DND-41 (cell line): ENCODE data around the gene PHF14.
"Not testable (repeated sequence)": the region's sequence is repeated elsewhere in the genome, so short reads cannot be mapped to it uniquely, and the experiment has no call there.

Experiments
- ATAC-seq: fragments of 200-7000 bp; cut with Tn5 transposase; 3 replicates; pipeline ENCODE4 v1.9.1; 2021; ENCODE audit warnings: low read depth; ENCODE audit not compliant: insufficient read depth
- DNase-seq: peaks from one replicate; pipeline ENCODE4 v3.0.0-alpha.2; 2020
- H2AFZ ChIP-seq: 2 replicates; pipeline ENCODE4 v1.6.0; 2012; ENCODE audit warnings: low read depth, low read length
- H3K27ac ChIP-seq: 2 replicates; pipeline ENCODE4 v1.5.1; 2012; ENCODE audit warnings: low read length, inconsistent platforms
- H3K27me3 ChIP-seq: fragments of 200-600 bp; sonication (generic); 2 replicates; pipeline ENCODE4 v1.6.0; 2012; ENCODE audit warnings: low read length, mild to moderate bottlenecking, inconsistent platforms; ENCODE audit not compliant: insufficient read depth, poor library complexity
- H3K36me3 ChIP-seq: 2 replicates; pipeline ENCODE4 v1.5.1; 2012; ENCODE audit warnings: low read length, inconsistent platforms; ENCODE audit not compliant: insufficient read depth
- H3K4me1 ChIP-seq: 2 replicates; pipeline ENCODE4 v1.5.1; 2012; ENCODE audit warnings: mild to moderate bottlenecking, low read length; ENCODE audit not compliant: insufficient read depth
- H3K4me2 ChIP-seq: 2 replicates; pipeline ENCODE4 v1.6.0; 2012; ENCODE audit warnings: mild to moderate bottlenecking, moderate library complexity, low read length, inconsistent platforms; ENCODE audit not compliant: insufficient read depth
- H3K4me3 ChIP-seq, 2 experiments: fragments of 200-600 bp in 1 of 2; shearing (Covaris generic) in 1 of 2; 2 replicates each; pipeline ENCODE4 v1.5.1; 2012 to 2016; ENCODE audit warnings: inconsistent platforms in 2 of 2, low read length in 2 of 2, mild to moderate bottlenecking in 2 of 2, low read depth in 1 of 2, moderate library complexity in 1 of 2
- H3K79me2 ChIP-seq: 2 replicates; pipeline ENCODE4 v1.6.0; 2012; ENCODE audit warnings: low read length, inconsistent platforms; ENCODE audit not compliant: insufficient read depth
- H3K9ac ChIP-seq: 2 replicates; pipeline ENCODE4 v1.6.0; 2012; ENCODE audit warnings: low read depth, mild to moderate bottlenecking, inconsistent platforms, low read length, moderate library complexity
- H3K9me3 ChIP-seq: 2 replicates; pipeline ENCODE4 v1.5.1; 2012; ENCODE audit warnings: low read length, moderate library complexity, mild to moderate bottlenecking, inconsistent platforms; ENCODE audit not compliant: insufficient read depth, severe bottlenecking
- H4K20me1 ChIP-seq: 2 replicates; pipeline ENCODE4 v1.6.0; 2012; ENCODE audit warnings: low read length; ENCODE audit not compliant: insufficient read depth
- EZH2 ChIP-seq: IDR thresholded peaks from 3 replicates; pipeline ENCODE4 v1.6.1; 2012; ENCODE audit warnings: borderline replicate concordance, low read depth, mild to moderate bottlenecking, moderate library complexity, low read length, inconsistent platforms; ENCODE audit not compliant: severe bottlenecking
- TF ChIP-seq, protein P1 (sequence below): IDR thresholded peaks from 2 replicates; pipeline ENCODE4 v1.5.1; 2012; ENCODE audit warnings: borderline replicate concordance, low read length, moderate library complexity, mild to moderate bottlenecking; ENCODE audit not compliant: poor library complexity, severe bottlenecking; ENCODE audit errors: extremely low read depth

The PHF14 gene

GRCh38 chr7:10973942-10974911 is 555 bp downstream of the PHF14 start:
- peak overlapping the region; percentile 96 to 98 for H3K4me3 ChIP-seq
- H3K27ac ChIP-seq = peak overlapping the region; percentile 91
- TF ChIP-seq, protein P1, sequence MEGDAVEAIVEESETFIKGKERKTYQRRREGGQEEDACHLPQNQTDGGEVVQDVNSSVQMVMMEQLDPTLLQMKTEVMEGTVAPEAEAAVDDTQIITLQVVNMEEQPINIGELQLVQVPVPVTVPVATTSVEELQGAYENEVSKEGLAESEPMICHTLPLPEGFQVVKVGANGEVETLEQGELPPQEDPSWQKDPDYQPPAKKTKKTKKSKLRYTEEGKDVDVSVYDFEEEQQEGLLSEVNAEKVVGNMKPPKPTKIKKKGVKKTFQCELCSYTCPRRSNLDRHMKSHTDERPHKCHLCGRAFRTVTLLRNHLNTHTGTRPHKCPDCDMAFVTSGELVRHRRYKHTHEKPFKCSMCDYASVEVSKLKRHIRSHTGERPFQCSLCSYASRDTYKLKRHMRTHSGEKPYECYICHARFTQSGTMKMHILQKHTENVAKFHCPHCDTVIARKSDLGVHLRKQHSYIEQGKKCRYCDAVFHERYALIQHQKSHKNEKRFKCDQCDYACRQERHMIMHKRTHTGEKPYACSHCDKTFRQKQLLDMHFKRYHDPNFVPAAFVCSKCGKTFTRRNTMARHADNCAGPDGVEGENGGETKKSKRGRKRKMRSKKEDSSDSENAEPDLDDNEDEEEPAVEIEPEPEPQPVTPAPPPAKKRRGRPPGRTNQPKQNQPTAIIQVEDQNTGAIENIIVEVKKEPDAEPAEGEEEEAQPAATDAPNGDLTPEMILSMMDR = no peak
- TF ChIP-seq EZH2 = no peak
- DNase-seq = peak; percentile 42
- H3K36me3 ChIP-seq = peaks cover 24% of the 10 kb centered on the region
- peaks cover 58% of the 10 kb centered on the region for H3K4me1 ChIP-seq
- no peaks in the 10 kb centered on the region; the same call in 1 of the 2 replicates for H4K20me1 ChIP-seq
- no peaks in the 10 kb centered on the region for H3K27me3 ChIP-seq
- peak; percentile 35 for ATAC-seq
- H3K9ac ChIP-seq = peak overlapping the region; percentile 98
- peak overlapping the region; percentile 92 for H3K4me2 ChIP-seq
- H2AFZ ChIP-seq = peak overlapping the region; percentile 88
- H3K9me3 ChIP-seq = no peaks in the 10 kb centered on the region
- peaks cover 55% of the 10 kb centered on the region for H3K79me2 ChIP-seq

- Histone ChIP-seq H2AFZ (no peak overlapping the region), H3K36me3 (peaks cover 29% of the 10 kb centered on the region), H3K4me1 (peaks cover 56% of the 10 kb centered on the region), H3K27me3 (no peaks in the 10 kb centered on the region), H3K4me2 (peak overlapping the region; percentile 92), H3K9ac (no peak overlapping the region), H4K20me1 (peaks cover 8% of the 10 kb centered on the region; the same call in 1 of the 2 replicates), H3K4me3 (no peak overlapping the region), H3K27ac (no peak overlapping the region), H3K9me3 (no peaks in the 10 kb centered on the region), H3K79me2 (peaks cover 84% of the 10 kb centered on the region)
- no peak for DNase-seq
- no peak for ATAC-seq
- TF ChIP-seq, protein P1 = no peak
- TF ChIP-seq EZH2 = no peak
Measured at GRCh38 chr7:10977113-10977512, 3.4 kb downstream of the PHF14 start.

DNA sequence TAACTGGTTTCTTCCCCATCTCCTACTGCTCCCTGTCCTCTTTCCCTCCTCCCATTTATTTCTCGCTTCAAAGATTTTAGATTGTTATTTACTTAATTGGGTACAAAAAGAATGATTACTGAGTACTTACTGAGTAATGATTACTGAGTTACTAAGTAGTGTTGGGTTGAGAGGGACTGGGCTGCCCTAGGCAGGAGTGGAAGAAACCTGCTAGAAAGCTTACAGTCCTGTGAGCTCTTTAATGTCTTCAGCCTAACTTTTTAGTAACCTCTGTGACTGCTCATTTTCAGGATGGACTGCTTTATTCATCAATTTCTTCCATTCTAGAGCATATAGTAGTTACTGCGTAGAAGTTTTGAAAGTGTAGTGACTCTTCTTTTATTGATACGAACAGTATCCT is 7.6 kb downstream of the PHF14 start:
- peaks cover 28% of the 10 kb centered on the region for H3K4me1 ChIP-seq
- H3K27ac ChIP-seq = no peak overlapping the region
- H3K9ac ChIP-seq = no peak overlapping the region
- 0 out of 2 replicates have a peak overlapping the region, but pooled peaks have one; percentile 11 for H3K4me2 ChIP-seq
- no peak for ATAC-seq
- H3K79me2 ChIP-seq = peaks cover 91% of the 10 kb centered on the region
- peaks cover 42% of the 10 kb centered on the region for H3K36me3 ChIP-seq
- no peak overlapping the region for H2AFZ ChIP-seq
- peaks cover 14% of the 10 kb centered on the region; the same call in 1 of the 2 replicates for H4K20me1 ChIP-seq
- H3K9me3 ChIP-seq = no peaks in the 10 kb centered on the region
- no peak overlapping the region for H3K4me3 ChIP-seq
- TF ChIP-seq, protein P1 = no peak
- no peak for TF ChIP-seq EZH2
- no peaks in the 10 kb centered on the region for H3K27me3 ChIP-seq
- DNase-seq = no peak

DNA sequence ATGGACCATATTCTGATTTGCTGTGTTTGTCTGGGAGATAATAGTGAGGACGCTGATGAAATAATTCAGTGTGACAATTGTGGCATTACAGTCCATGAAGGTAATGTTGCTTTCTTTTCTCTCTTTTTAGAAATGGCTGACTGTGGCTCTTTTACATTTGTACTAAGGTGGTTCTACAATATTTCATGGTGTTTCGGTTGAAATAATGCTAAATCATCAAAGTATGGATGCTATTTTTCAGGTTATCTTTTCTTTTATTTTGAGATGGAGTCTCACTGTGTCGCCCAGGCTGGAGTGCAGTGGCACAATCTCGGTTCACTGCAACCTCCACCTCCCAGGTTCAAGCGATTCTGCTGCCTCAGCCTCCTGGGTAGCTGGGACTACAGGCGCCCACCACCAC is 17.1 kb downstream of the PHF14 start:
- peaks cover 63% of the 10 kb centered on the region for H3K79me2 ChIP-seq
- peaks cover 64% of the 10 kb centered on the region for H3K36me3 ChIP-seq

GRCh38 chr7:10995482-10996166 is 22.0 kb downstream of the PHF14 start:
- not testable (repeated sequence) for DNase-seq, H3K27me3 ChIP-seq, H3K27ac ChIP-seq, H3K4me1 ChIP-seq, ATAC-seq, H3K4me3 ChIP-seq, H3K9me3 ChIP-seq, H2AFZ ChIP-seq, H3K9ac ChIP-seq, H3K4me2 ChIP-seq
- Histone ChIP-seq H4K20me1 (peaks cover 41% of the 10 kb centered on the region; the same call in 1 of the 2 replicates), H3K79me2 (peaks cover 74% of the 10 kb centered on the region), H3K36me3 (peaks cover 65% of the 10 kb centered on the region)

More for the DNA sequence above, 17.1 kb downstream of the PHF14 start:
- H3K27ac ChIP-seq, H3K4me3 ChIP-seq, ATAC-seq, H3K4me2 ChIP-seq, DNase-seq, H3K27me3 ChIP-seq, H2AFZ ChIP-seq, H3K4me1 ChIP-seq, H3K9ac ChIP-seq, H3K9me3 ChIP-seq: not testable (repeated sequence)
- H4K20me1 ChIP-seq = peaks cover 12% of the 10 kb centered on the region; the same call in 1 of the 2 replicates
